HG03432 (cell line): Measurements from ENCODE around the gene CATSPERZ.
A peak's percentile ranks its signal among the peaks of the same experiment; 100 is the strongest.
"Not testable (repeated sequence)": the region's sequence is repeated elsewhere in the genome, so short reads cannot be mapped to it uniquely, and the experiment has no call there.

Experiments
- ATAC-seq: cut with Tn5 transposase; IDR thresholded peaks from one replicate; pipeline ENCODE4 v1.9.1; 2021; ENCODE audit warnings: mild to moderate bottlenecking, moderate library complexity; ENCODE audit not compliant: unreplicated experiment

CATSPERZ gene

GRCh38 chr11:64317325-64317960, 17.3 kb downstream of the CATSPERZ start, which contains the start of gene TRMT112:
Gene TRMT112 (minus strand): TSS chr11:64317559. CDS start chr11:64317526, 33 bp downstream.
- ATAC-seq, result peak; percentile 52

GRCh38 chr11:64317961-64318765, 18.0 kb downstream of the CATSPERZ start, which contains the start of gene PRDX5:
Gene PRDX5 (plus strand): TSS chr11:64318121. CDS start chr11:64318216, 95 bp downstream.
- ATAC-seq, result peak; percentile 70

- no peak for ATAC-seq
Measured at GRCh38 chr11:64318766-64319761, 18.9 kb downstream of the CATSPERZ start.

GRCh38 chr11:64320556-64320955, 20.4 kb downstream of the CATSPERZ start:
- no peak for ATAC-seq

GRCh38 chr11:64321026-64321425, 20.9 kb downstream of the CATSPERZ start:
- ATAC-seq, result no peak

- ATAC-seq, result no peak
Measured at GRCh38 chr11:64321533-64321932, 21.4 kb downstream of the CATSPERZ start.

- ATAC-seq, result no peak
Measured at GRCh38 chr11:64322925-64323260, 22.7 kb downstream of the CATSPERZ start.

GRCh38 chr11:64323373-64323772, 23.2 kb downstream of the CATSPERZ start:
- no peak for ATAC-seq

GRCh38 chr11:64323984-64324383, 23.8 kb downstream of the CATSPERZ start:
- ATAC-seq, result not testable (repeated sequence)

- no peak for ATAC-seq
Measured at GRCh38 chr11:64324692-64325469, 24.7 kb downstream of the CATSPERZ start.

- ATAC-seq, result no peak
Measured at GRCh38 chr11:64327375-64327774, 27.2 kb downstream of the CATSPERZ start.

GRCh38 chr11:64327993-64328392, 27.8 kb downstream of the CATSPERZ start:
- ATAC-seq, result no peak

GRCh38 chr11:64330888-64331287, 30.7 kb downstream of the CATSPERZ start:
- ATAC-seq, result no peak

- no peak for ATAC-seq
Measured at GRCh38 chr11:64331569-64332371, 31.6 kb downstream of the CATSPERZ start.

GRCh38 chr11:64333556-64333955, 33.4 kb downstream of the CATSPERZ start:
- no peak for ATAC-seq

- ATAC-seq, result peak; percentile 83
Measured at GRCh38 chr11:64334764-64335735, 34.9 kb downstream of the CATSPERZ start.

GRCh38 chr11:64337538-64338249, 37.5 kb downstream of the CATSPERZ start:
- no peak for ATAC-seq

- ATAC-seq, result no peak
Measured at GRCh38 chr11:64338716-64339115, 38.6 kb downstream of the CATSPERZ start.
